Fibroblast of skin of scalp (primary cell): Measurements from ENCODE around the gene MED22. TPM values are rescaled to one million over a fixed set of nuclear protein-coding genes. Genes with fewer than 3 reads are reported as not detected.
"Not testable (repeated sequence)": the region's sequence is repeated elsewhere in the genome, so short reads cannot be mapped to it uniquely, and the experiment has no call there.

Experiments used
- DNase-seq: peaks from one replicate; pipeline ENCODE4 v3.0.0-alpha.2; 2013
- polyA plus RNA-seq, 2 experiments: library from polyadenylated mRNA; unstranded; fragments of 120-200 nt; gene quantifications; one replicate each; pipeline ENCODE4 v1.2.1, GENCODE V29; 2013; ENCODE audit not compliant: insufficient read length in 2 of 2

MED22 gene
- 24.1 TPM for polyA plus RNA-seq (2013, experiment 1 of 2; ENCODE audit: insufficient read length)
- polyA plus RNA-seq (2013, experiment 2 of 2; ENCODE audit: insufficient read length) = 22.0 TPM

DNA sequence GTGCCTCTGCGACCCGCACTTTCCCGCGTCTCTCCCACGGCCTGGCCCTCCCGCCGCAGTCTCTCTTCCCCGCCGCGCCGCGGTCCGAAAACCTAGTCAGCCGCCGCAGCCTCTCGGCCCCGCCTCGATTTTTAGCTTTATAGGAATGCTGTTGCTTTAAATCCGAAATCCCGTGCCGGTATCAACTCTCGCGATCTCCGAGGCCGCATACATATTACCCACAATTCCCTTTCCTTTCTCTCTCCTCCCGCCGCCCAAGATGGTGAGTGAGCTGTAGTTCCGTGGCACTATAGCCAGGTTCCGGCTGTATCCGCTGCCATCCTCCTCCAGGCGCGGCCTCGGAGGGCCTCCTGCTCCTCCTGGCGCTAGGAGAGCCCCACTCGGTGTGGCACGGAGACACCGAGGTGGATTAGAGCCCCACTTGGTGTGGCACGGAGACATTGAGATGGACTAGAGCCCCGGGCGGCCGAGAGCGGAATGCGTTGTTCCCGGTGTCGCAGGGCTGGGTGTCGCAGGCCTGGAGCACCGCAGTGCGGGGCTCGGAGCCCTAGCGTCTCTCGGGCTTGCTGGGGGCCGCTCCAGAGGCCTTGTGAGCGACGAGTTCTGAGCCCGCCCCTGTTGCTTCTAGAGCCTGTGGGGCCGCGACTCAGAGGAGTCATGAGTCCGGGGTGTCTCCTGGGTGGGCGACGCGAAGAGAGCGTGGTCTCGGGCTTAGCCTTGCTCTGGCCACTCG, at the start of gene MED22, which contains the start of gene RPL7A:
Gene MED22, minus strand, starts transcription at position 147 of the 733 bp plus-strand sequence. CDS start 1,469 bp downstream, outside the sequence.
Gene RPL7A, plus strand, starts transcription at position 234 of the 733 bp plus-strand sequence. Its CDS starts 26 bp downstream, at position 260.
- peak; percentile 97 for DNase-seq

GRCh38 chr9:133397370-133397769, 49.4 kb upstream of the MED22 start:
- DNase-seq = no peak

DNA sequence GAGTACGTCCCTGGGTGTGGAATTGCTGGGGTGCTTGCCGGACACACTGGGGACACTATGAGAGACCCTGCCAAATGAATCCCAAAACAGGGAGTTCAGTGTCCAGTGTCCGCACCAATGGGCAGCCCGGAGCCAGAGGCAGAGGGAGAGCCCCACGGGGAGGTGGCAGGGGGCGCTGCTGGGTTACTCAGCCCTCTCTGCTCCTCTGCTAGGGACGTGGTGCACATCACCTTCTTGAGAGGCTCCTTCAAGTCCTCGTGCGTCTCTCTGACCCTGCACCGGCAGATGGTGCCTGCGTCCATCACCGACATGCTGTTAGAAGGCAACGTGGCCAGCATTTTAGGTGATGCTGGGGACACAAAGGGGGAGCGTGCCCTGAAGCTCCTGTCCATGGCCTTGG, 49.0 kb upstream of the MED22 start:
- no peak for DNase-seq

DNA sequence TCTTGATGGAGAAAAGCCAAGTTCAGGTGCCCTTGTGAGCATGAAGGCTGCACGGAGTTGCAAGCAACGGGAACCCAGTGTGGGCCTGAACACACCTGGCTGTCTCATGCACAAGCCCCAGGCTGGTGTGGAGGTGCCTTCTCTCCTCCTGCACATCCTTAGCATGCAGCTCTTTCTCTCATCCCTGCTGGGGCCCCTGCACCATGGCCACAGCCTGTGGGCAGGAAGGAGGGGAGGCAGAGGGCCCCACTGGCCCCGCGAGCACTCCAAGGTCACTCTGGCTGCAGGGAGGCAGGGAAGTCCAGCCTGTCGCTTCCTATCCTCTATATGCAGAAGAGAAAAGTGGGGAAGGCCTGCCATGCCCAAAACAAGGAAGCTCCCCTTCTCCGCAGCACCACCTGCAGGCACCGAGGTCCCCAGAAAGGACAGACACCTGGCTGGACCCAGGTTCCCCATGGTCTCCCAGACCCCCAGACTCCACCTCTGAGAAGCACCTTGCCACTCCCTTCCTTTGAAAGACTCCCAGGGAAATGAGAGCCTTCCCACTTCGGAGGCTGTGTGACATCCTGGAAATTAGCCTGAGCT, 46.8 kb upstream of the MED22 start:
- no peak for DNase-seq

- DNase-seq = no peak
These were observed 45.5 kb upstream of the MED22 start for GRCh38 chr9:133393399-133393798.

- not testable (repeated sequence) for DNase-seq
These were observed 44.4 kb upstream of the MED22 start for GRCh38 chr9:133392308-133392707.

- DNase-seq = not testable (repeated sequence)
These were observed 43.5 kb upstream of the MED22 start for GRCh38 chr9:133391449-133391848.

GRCh38 chr9:133390713-133391112, 42.8 kb upstream of the MED22 start:
- no peak for DNase-seq

- no peak for DNase-seq
These were observed 41.6 kb upstream of the MED22 start for GRCh38 chr9:133389562-133389961.

GRCh38 chr9:133389025-133389557, 41.2 kb upstream of the MED22 start:
- no peak for DNase-seq

- DNase-seq = no peak
These were observed 39.7 kb upstream of the MED22 start for GRCh38 chr9:133387680-133388079.

GRCh38 chr9:133386338-133386737, 38.4 kb upstream of the MED22 start:
- no peak for DNase-seq

GRCh38 chr9:133385452-133385851, 37.5 kb upstream of the MED22 start:
- DNase-seq = no peak

- no peak for DNase-seq
These were observed 36.9 kb upstream of the MED22 start for GRCh38 chr9:133384736-133385321.

DNA sequence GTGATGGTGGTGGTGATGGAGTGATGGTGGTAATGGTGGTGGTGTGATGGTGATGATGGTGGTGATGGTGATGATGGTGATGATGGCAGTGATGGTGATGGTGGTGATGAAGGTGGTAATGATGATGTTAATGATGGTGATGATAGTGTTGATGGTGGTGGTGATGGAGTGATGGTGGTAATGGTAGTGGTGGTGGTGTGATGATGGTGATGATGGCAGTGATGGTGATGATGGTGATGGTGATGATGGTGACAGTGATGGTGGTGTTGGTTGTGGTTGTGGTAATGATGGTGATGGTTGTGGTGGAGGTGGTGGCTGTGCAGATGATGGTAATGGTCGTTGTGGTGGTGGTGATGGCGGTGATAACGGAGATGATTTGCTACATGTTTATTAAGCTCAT, 35.5 kb upstream of the MED22 start:
- DNase-seq = no peak

GRCh38 chr9:133382507-133383141, 34.7 kb upstream of the MED22 start:
- no peak for DNase-seq

DNA sequence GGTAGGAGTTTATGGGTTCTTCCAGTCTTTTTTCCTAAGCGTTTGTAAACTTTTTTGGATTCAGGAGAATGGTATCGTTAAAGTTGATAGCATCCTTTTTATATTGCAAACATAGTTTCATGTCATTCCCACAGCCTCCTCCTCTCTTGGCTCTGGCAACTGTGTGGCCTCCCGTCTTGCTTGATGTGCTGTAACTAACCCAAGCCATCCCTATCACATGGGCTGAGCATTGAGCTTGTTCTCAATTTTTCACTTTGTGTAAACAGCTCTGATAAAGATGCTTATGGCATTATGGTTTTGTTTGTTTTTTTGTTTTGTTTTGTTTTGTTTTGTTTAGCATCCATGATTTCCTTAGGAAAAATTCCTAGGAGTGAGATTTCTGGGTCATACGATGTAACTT, 32.8 kb upstream of the MED22 start:
- no peak for DNase-seq

DNA sequence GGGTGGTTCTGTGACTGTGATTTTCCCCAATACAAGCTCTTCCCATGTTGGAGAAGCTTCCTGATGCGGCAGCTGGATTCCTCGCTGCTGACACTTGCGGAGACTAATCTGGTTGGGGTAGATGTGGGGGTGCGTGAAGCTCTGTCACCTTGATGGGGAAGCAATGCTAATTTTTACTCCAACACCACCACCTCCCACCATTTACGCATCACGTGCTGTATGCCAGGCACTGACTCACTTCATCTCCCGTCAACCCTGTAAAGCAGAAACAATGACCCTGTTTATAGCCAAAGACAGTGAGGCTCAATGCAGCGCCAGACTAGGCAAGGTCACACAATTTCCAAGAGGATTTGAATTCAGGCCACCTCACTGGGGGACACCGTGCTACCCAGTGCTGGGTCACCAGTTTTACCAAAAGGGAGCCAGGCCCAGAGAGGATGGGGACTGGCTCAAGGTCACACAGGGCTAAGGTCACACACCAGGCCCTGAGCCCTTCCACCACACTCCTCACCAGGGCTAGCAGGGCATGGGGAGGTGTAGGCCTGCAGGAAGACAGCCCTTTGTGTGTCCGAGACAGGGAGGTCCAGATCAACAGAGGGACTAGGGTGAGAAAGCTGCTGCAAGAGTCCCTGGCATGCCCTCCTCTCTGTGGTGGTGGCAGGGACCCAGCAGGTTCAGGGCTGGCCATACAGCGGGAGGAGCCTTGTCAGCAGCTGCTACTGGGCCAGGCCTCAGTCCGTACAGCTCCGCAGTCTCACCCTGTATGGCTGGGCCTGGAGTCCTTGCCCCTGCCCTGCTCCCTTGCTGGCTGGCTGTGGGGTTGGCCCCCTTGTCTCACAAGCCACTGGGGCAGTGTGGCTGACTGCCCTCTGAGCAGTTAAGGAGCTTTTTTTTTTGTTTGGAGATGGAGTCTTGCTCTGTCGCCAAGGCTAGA, 31.5 kb upstream of the MED22 start:
- DNase-seq = no peak

DNA sequence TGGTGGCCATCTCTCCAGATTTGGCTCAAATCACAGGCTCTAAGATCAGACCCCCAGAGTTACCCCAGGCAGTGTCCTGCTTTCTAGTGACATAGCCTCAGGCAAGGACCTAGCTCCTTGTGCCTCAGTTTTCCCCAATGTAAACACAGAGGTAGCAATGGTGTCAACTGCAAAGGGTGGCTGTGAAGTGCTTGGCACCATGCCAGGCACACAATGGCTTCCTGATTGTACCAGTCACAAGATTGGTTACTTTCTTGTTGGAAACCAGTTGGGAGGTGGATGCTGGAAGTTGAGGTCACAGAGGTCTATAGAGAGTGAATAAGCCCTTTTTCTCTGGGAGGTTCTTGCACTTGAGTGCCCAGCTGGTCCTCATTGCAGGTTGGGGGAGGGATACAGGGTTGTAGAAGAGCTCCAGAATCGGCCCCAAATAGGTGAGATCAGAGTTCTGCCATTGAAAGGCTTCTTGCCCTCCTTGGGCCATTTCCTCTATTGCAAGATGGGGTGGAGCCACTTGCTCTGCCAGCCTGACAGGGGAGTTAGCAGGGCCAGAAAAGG, 30.6 kb upstream of the MED22 start:
- DNase-seq = no peak

DNA sequence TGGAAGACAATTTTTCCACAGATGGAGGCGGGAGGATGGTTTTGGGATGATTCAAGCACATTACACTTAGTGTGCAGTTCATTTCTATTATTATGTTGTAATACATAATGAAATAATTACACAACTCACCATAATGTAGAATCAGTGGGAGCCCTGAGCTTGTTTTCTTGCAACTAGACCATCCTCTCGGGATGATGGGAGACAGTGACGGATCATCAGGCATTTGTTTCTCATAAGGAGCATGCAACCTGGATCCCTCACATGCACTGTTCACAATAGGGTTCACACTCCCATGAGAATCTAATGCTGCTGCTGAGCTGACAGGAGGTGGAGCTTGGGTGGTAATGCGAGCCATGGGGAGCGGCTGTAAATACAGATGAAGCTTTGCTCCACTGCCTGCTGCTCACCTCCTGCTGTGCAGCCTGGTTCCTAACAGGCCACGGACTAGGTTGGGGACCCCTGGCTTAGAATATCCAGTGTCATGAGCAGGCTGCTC, 29.8 kb upstream of the MED22 start:
- peak; percentile 64 for DNase-seq

DNA sequence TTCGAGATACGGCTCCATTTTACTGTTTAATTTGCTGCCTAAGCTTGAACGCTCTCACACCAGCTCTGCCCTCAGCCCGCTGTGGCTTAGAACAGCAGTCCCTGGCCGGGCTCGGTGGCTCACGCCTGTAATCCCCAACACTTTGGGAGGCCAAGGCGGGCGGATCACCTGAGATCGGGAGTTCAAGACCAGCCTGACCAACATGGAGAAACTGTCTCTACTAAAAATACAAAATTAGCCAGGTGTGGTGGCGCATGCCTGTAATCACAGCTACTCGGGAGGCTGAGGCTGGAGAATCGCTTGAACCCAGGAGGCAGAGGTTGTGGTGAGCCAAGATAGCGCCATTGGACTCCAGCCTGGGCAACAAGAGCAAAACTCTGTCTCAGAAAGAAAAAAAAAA, 29.3 kb upstream of the MED22 start:
- not testable (repeated sequence) for DNase-seq
